Stimulated activated CD8-positive, alpha-beta memory T cell treated with anti-CD3 and anti-CD28 coated beads, Interleukin-2, amount 100 ng/mL, for 1 hour (primary cell): ENCODE measurements around the gene ATOX1.

Source experiments
- DNase-seq, 2 donors: peaks; one replicate each; pipeline ENCODE4 v3.0.0-alpha.2; 2020; ENCODE audit warnings: low read depth in 2 of 2

ATOX1 gene

GRCh38 chr5:151770383-151771258, 12.2 kb upstream of the ATOX1 start:
- DNase-seq = no peak

- no peak for DNase-seq
Observed at GRCh38 chr5:151766975-151767374, 8.5 kb upstream of the ATOX1 start.

DNA sequence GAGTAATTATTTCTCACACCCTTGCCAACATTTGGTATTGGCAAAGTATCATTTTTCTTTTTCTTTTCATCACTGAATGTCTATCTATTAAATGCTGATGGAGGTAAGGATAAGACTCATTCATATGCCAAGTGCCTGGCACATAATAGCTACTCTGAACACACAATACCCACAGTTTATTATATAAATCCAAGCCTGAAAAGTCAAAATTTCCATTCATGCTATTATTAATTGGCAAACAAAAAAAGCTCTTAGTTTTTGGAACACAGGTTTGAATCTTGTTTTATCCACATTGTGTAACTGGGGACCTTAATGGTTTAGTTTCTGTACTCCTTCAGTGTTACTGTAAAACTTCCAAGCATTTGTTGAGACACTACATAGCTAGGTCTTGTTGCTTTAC, 6.4 kb upstream of the ATOX1 start:
- no peak for DNase-seq

- DNase-seq = no peak
Observed at GRCh38 chr5:151758141-151758429, 346 bp downstream of the ATOX1 start.

GRCh38 chr5:151757233-151758140, 944 bp downstream of the ATOX1 start:
- peak in 1 of 2 donors; percentile 7 for DNase-seq

GRCh38 chr5:151755383-151755782, 3.0 kb downstream of the ATOX1 start:
- no peak for DNase-seq

GRCh38 chr5:151751593-151751992, 6.8 kb downstream of the ATOX1 start:
- DNase-seq = no peak

GRCh38 chr5:151751091-151751490, 7.3 kb downstream of the ATOX1 start:
- no peak for DNase-seq

DNA sequence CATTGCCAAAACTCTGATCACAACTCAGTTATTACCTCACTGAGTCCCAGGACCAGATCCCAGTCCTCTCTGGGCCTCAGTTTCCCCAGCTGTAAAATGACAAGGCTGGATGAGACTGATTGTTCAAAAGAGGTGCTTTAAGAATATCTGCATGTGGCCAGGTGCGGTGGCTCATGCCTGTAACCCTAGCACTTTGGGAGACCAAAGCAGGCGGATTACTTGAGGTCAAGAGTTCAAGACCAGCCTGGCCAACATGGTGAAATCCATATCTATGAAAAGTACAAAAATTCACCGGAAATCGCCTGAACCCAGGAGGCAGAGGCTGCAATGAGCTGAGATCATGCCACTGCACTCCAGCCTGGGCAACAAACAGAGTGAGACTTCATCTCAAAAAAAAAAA, 8.3 kb downstream of the ATOX1 start:
- no peak for DNase-seq

DNA sequence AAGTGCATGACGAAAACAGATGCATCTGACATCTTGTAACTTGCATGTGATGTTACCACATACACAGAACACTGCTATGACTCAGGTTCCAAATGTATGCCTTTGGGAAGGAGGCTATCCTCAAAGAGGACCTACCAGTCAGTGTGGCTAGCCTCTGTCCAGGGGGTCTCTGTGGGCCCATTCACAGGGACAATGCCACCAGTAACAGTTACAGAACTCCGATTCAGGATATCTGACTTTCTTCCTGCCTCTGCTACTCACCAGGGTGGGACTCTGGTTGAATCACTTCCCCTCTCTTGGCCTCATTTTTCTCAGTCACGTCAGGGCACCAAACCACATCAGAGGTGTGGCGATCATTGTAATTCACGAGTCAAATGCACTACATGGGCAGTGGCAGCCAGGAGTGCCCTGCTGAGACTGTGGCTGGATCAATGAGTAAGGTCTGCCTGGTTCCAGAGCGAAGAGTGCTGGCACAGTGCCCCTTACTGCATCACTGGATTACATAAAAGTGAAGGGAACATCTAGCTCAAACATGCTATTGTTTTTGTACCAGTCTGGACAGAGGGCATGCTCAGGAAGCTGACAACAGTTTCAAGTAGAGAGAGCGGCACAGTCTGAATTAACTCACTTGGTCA, 13.2 kb downstream of the ATOX1 start:
- peak in 1 of 2 donors; percentile 24 for DNase-seq

DNA sequence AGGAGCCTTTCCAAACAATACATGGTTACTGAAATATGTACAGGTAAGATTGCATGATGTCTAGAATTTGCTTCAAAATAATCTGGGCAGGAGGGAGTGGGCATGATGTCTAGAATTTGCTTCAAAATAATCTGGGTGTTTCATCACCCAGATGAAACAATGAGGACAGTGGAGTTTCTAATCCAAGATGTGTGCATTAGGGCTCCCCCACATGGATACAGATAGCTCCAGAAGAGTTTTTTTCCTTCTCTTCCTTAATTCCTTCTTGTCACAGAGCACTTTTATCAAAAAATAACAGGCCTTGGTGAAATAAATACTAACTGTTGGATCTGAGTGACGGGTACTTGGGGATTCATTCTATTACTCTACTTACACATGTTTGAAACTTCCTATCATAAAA, 14.9 kb downstream of the ATOX1 start:
- DNase-seq = no peak

- no peak for DNase-seq
Observed at GRCh38 chr5:151742870-151743294, 15.5 kb downstream of the ATOX1 start.

DNA sequence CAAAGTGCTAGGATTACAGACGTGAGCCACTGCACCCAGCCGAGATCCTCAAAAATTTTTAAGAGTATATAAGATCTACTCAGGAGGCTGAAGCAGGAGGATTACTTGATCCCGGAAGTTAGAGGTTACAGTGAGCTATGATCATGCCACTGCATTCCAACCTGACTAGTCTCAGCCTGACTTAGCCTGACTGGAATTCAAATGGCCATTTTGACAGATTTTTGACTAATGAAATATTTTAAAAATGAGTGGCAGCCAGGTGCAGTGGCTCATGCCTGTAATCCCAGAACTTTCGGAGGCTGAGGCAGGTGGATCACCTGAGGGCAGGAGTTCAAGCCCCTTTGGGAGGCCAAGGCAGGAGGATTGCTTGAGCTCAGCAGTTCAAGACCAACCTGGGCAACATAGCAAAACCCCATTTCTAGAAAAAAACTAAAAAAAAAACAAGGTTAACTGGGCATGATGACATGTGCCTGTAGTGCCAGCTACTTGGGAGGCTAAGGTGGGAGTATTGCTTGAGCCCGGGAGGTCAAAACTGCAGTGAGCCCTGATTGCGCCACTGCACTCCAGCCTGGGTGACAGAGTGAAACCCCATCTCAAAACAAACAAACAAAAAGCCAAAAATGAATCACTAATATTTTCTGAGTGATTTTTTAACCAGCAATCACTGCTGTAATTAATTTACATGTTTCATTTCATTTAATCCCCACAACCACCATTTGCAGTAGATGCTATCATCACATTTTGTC, 16.6 kb downstream of the ATOX1 start:
- no peak for DNase-seq

GRCh38 chr5:151740958-151741373, 17.5 kb downstream of the ATOX1 start:
- DNase-seq = no peak

DNA sequence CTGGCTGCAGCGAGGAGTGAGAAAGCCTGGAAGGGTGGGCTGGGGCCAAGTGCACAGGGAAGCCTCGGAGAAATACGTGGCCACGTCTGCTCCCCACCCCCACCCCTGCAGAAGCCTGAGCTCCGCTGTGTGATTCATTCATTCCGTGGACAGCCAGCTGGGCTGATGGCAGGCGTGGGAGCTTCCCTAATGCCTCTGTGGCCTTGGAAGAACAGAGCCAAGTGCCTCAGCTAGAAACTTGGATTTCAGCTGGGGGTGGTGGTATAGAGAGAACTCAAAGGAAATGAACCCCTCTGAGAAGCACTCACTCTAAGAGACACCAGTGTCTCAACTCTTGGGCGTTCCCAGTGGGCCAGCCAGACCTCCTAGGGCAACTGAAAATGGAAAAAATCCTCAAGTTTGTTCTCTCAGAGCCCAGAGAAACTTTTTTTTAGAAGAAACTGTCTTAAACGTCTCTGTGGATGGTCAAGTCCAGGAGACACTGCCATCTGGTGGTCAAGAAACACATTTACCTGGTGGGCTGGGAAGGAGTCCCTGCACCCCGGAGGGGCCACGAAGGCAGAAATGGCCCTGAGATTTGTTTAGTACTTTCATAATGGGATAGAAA, 18.0 kb downstream of the ATOX1 start:
- DNase-seq = peak; percentile 17 to 21

- no peak for DNase-seq
Observed at GRCh38 chr5:151739939-151740335, 18.5 kb downstream of the ATOX1 start.

GRCh38 chr5:151739395-151739794, 19.0 kb downstream of the ATOX1 start:
- DNase-seq = no peak

DNA sequence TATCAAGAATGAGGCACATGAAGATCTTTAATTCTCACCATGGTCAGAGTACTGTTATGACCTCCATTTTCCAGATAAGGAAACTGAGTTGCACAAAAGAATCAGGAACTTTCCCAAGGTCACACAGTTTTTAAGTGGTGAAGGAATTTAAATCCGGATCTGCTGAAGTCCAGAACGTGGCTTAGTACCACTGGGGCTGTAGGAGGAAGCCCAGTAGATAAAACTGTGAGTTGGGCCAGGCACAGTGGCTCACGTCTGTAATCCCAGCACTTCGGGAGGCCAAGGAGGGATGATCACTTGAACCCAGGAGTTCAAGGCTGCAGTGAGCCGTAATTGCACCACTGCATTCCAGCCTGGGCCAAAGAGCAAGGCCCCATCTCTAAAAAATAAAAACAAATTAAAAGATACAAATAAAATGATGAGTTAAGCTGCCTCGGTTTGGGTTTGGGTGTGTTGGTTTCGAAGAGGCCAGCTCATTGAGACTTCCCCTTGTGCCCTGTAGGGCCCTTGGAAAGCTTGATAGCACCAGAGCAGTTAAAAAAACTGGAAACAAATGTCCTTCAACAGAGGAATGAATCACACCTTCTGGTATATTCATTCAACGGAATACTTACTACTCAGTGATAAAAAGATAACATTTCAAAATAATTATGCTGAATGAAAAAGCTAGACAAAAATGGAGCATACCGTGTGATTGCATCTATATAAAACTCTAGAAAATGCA, 20.1 kb downstream of the ATOX1 start:
- DNase-seq = no peak

GRCh38 chr5:151737431-151737830, 21.0 kb downstream of the ATOX1 start:
- DNase-seq = no peak

DNA sequence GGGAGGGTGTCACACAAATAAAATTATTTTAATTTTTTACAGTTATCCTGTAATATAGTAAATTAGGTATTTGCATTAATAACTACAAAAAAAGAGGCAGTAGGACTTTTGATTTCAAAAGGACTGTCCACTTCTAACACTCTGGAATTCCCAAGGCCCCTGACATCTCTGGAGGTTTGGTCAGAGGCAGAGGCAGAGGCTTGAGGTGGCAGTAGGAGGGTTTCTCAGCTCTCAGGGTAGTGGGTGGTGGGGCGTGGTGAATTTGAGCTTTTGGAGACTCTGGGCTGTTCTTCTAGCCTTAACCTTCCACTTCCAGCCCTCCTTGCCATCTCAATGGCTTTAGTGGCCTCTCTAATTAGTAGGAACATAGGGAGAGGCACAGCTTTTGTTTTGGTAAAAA, 22.8 kb downstream of the ATOX1 start:
- no peak for DNase-seq

- DNase-seq = no peak
Observed at GRCh38 chr5:151734064-151734408, 24.4 kb downstream of the ATOX1 start.
